ENCODE measurements around the gene HEXIM2. TPM values are rescaled to one million over a fixed set of nuclear protein-coding genes. Genes with fewer than 3 reads are reported as not detected.

The HEXIM2 gene
- total RNA-seq, 1 experiment from 2014 or later: 13.5 TPM

DNA sequence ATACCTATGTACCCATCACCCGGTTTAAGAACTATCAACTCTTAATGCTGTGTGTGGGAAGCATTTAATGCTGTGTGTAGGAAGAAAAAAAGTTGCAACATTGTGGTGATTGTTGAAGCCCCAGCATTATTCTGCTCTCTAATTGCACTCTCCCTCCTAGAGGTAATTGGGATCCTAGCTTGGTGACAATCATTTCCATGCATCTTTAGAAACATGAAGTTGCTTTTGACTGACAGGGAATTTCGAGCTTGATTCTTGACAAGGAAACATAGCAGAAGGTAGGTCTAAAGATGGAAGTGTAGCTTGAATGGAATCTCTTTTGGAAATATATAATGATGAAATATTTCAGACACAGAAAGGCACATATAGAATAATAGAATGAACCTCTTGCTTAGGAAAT, 27.3 kb downstream of the HEXIM2 start:
- H3K4me2 ChIP-seq (ENCODE audit: low read length): no peak overlapping the region
- DNase-seq (ENCODE audit: low read depth, low spot score): no peak
- ChIA-PET RAD21 (ENCODE audit: low non-redundant PET in 1 of 2, low total read pairs in 2 of 2, uncharacterized antibody in 2 of 2, unreplicated experiment in 2 of 2) (interaction anchor here in 1 of 2 experiments (0.7 kb wide), 2 partner anchors 124 to 181 kb away, joined by 3 read pairs; no protein-coding TSS in a partner anchor), POLR2A (interaction anchor here (1.1 to 2.2 kb wide), 3 partner anchors 16 to 41 kb away, joined by 4 to 9 read pairs (median 5); partner anchors contain the start of gene HEXIM1), CTCF (interaction anchor here (1.0 to 2.3 kb wide), 3 partner anchors 8 to 53 kb away, joined by 3 to 8 read pairs (median 7); partner anchors contain the start of gene ACBD4)
- no peaks in the 10 kb centered on the region for H3K9me2 ChIP-seq (ENCODE audit: insufficient read depth)
- no peaks in the 10 kb centered on the region for H3K79me2 ChIP-seq (ENCODE audit: insufficient read depth, low read length)
- no peaks in the 10 kb centered on the region for H4K20me1 ChIP-seq (ENCODE audit: insufficient read depth)
- H3K27me3 ChIP-seq (ENCODE audit: insufficient read depth, low read length): no peaks in the 10 kb centered on the region
- no TSS peak for BruUV-seq (replicated peaks)
- no peak for ATAC-seq
- H3K9me3 ChIP-seq (ENCODE audit: control insufficient read depth in 1 of 2, insufficient read depth in 1 of 2, low read depth in 1 of 2, low read length in 2 of 2): no peaks in the 10 kb centered on the region
- no peak overlapping the region for H3K27ac ChIP-seq (ENCODE audit: low read depth, low read length)
- intact Hi-C loops (cut with micrococcal nuclease): no loop called here
- H2AFZ ChIP-seq (ENCODE audit: low read depth, low read length, poor library complexity, severe bottlenecking): no peak overlapping the region
- H3K9ac ChIP-seq (ENCODE audit: low read length): no peak overlapping the region
- no peaks in the 10 kb centered on the region for H3K36me3 ChIP-seq (ENCODE audit: control insufficient read depth in 1 of 2, insufficient read depth in 2 of 2, low read length in 2 of 2)
- no peak overlapping the region for H3K4me3 ChIP-seq (replicated peaks in 1 of 2; ENCODE audit: low read depth in 1 of 2, low read length in 2 of 2)
- TF ChIP-seq SIN3A (IDR thresholded peaks at IDR 0.05; ENCODE audit: low read depth) (no peak), SRF (IDR thresholded peaks at IDR 0.05; ENCODE audit: low read depth) (no peak), ZNF274 (IDR thresholded peaks at IDR 0.05; ENCODE audit: low read depth, low read length) (no peak), EZH2 (IDR thresholded peaks at IDR 0.05) (no peak), POLR2AphosphoS5 (IDR thresholded peaks at IDR 0.05; ENCODE audit: low read depth, low read length) (no peak), TCF7L2 (IDR thresholded peaks at IDR 0.05; ENCODE audit: borderline replicate concordance, extremely low read depth, insufficient read depth, insufficient read length) (no peak), POLR2A (IDR thresholded peaks at IDR 0.05; ENCODE audit: borderline replicate concordance, extremely low read depth, insufficient read depth, insufficient read length) (no peak), EZH2phosphoT487 (IDR thresholded peaks at IDR 0.05; ENCODE audit: borderline replicate concordance) (no peak), SP1 (IDR thresholded peaks at IDR 0.05; ENCODE audit: low read depth) (no peak), CBX3 (IDR thresholded peaks at IDR 0.05; ENCODE audit: low read depth) (no peak), EGR1 (IDR thresholded peaks at IDR 0.05; ENCODE audit: low read depth) (no peak), FOSL1 (IDR thresholded peaks at IDR 0.05; ENCODE audit: low read depth) (no peak), REST (IDR thresholded peaks at IDR 0.05; ENCODE audit: low read depth) (no peak), JUND (IDR thresholded peaks at IDR 0.05) (no peak)
- TF ChIP-seq, protein P1, sequence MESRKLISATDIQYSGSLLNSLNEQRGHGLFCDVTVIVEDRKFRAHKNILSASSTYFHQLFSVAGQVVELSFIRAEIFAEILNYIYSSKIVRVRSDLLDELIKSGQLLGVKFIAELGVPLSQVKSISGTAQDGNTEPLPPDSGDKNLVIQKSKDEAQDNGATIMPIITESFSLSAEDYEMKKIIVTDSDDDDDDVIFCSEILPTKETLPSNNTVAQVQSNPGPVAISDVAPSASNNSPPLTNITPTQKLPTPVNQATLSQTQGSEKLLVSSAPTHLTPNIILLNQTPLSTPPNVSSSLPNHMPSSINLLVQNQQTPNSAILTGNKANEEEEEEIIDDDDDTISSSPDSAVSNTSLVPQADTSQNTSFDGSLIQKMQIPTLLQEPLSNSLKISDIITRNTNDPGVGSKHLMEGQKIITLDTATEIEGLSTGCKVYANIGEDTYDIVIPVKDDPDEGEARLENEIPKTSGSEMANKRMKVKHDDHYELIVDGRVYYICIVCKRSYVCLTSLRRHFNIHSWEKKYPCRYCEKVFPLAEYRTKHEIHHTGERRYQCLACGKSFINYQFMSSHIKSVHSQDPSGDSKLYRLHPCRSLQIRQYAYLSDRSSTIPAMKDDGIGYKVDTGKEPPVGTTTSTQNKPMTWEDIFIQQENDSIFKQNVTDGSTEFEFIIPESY (IDR thresholded peaks at IDR 0.05; ENCODE audit: extremely low read depth, insufficient replicate concordance, low read length): no peak
- H3K4me1 ChIP-seq (ENCODE audit: control insufficient read depth in 1 of 2, insufficient read depth in 2 of 2, low read length in 2 of 2): peaks cover 6 to 15% of the 10 kb centered on the region in 2 experiments

Measured in HCT116 (cell line).